ENCODE data around the gene SPCS3.
"Not testable (repeated sequence)": the region's sequence is repeated elsewhere in the genome, so short reads cannot be mapped to it uniquely, and the experiment has no call there.

SPCS3 gene

GRCh38 chr4:176333076-176333475 is 13.3 kb downstream of the SPCS3 start:
- DNase-seq (ENCODE audit: low read depth, low spot score), result no peak

GRCh38 chr4:176334066-176334465 is 14.3 kb downstream of the SPCS3 start:
- Histone ChIP-seq H3K4me1 (ENCODE audit: insufficient read depth, insufficient read length) (no peaks in the 10 kb centered on the region), H3K4me3 (ENCODE audit: insufficient read length, low read depth) (no peak overlapping the region), H3K27me3 (ENCODE audit: insufficient read depth, insufficient read length) (no peaks in the 10 kb centered on the region), H3K9me3 (ENCODE audit: insufficient read depth, low read length) (no peaks in the 10 kb centered on the region), H3K9ac (ENCODE audit: insufficient read length, low read depth) (no peak overlapping the region), H3K36me3 (ENCODE audit: insufficient read depth, insufficient read length, low read length) (peaks cover 12% of the 10 kb centered on the region)
- DNase-seq (ENCODE audit: low read depth, low spot score), result no peak
- no peak for TF ChIP-seq SUZ12 (IDR thresholded peaks at IDR 0.05; ENCODE audit: extremely low read depth, insufficient read depth, insufficient read length)
- no peak for TF ChIP-seq ZNF274 (IDR thresholded peaks at IDR 0.05; ENCODE audit: low read depth, low read length)
- no peak for TF ChIP-seq YY1 (IDR thresholded peaks at IDR 0.05; ENCODE audit: insufficient read depth, insufficient read length)

More at GRCh38 chr4:176333076-176333475, 13.3 kb downstream of the SPCS3 start:
- H3K9me3 ChIP-seq (ENCODE audit: insufficient read depth, low read length), result no peaks in the 10 kb centered on the region
- no peaks in the 10 kb centered on the region for H3K27me3 ChIP-seq (ENCODE audit: insufficient read depth, insufficient read length)
- no peak overlapping the region for H3K9ac ChIP-seq (ENCODE audit: insufficient read length, low read depth)
- H3K4me3 ChIP-seq (ENCODE audit: insufficient read length, low read depth), result no peak overlapping the region
- TF ChIP-seq SUZ12 (IDR thresholded peaks at IDR 0.05; ENCODE audit: extremely low read depth, insufficient read depth, insufficient read length) (no peak), YY1 (IDR thresholded peaks at IDR 0.05; ENCODE audit: insufficient read depth, insufficient read length) (no peak), ZNF274 (IDR thresholded peaks at IDR 0.05; ENCODE audit: low read depth, low read length) (no peak)
- peaks cover 17% of the 10 kb centered on the region for H3K36me3 ChIP-seq (ENCODE audit: insufficient read depth, insufficient read length, low read length)
- no peaks in the 10 kb centered on the region for H3K4me1 ChIP-seq (ENCODE audit: insufficient read depth, insufficient read length)

GRCh38 chr4:176335421-176335820 is 15.7 kb downstream of the SPCS3 start:
- H3K9me3 ChIP-seq (ENCODE audit: insufficient read depth, low read length), result no peaks in the 10 kb centered on the region
- DNase-seq (ENCODE audit: low read depth, low spot score), result no peak
- H3K4me3 ChIP-seq (ENCODE audit: insufficient read length, low read depth), result no peak overlapping the region
- peaks cover 5% of the 10 kb centered on the region for H3K36me3 ChIP-seq (ENCODE audit: insufficient read depth, insufficient read length, low read length)
- no peaks in the 10 kb centered on the region for H3K4me1 ChIP-seq (ENCODE audit: insufficient read depth, insufficient read length)
- H3K27me3 ChIP-seq (ENCODE audit: insufficient read depth, insufficient read length), result no peaks in the 10 kb centered on the region
- TF ChIP-seq ZNF274 (IDR thresholded peaks at IDR 0.05; ENCODE audit: low read depth, low read length) (no peak), SUZ12 (IDR thresholded peaks at IDR 0.05; ENCODE audit: extremely low read depth, insufficient read depth, insufficient read length) (no peak), YY1 (IDR thresholded peaks at IDR 0.05; ENCODE audit: insufficient read depth, insufficient read length) (no peak)
- no peak overlapping the region for H3K9ac ChIP-seq (ENCODE audit: insufficient read length, low read depth)

GRCh38 chr4:176339936-176340761 is 20.4 kb downstream of the SPCS3 start:
- TF ChIP-seq ZNF274 (IDR thresholded peaks at IDR 0.05; ENCODE audit: low read depth, low read length), result no peak
- TF ChIP-seq SUZ12 (IDR thresholded peaks at IDR 0.05; ENCODE audit: extremely low read depth, insufficient read depth, insufficient read length), result no peak
- no peak for TF ChIP-seq YY1 (IDR thresholded peaks at IDR 0.05; ENCODE audit: insufficient read depth, insufficient read length)
- H3K27me3 ChIP-seq (ENCODE audit: insufficient read depth, insufficient read length), result no peaks in the 10 kb centered on the region
- H3K9me3 ChIP-seq (ENCODE audit: insufficient read depth, low read length), result peaks cover 22% of the 10 kb centered on the region; the same call in 1 of the 2 replicates
- H3K9ac ChIP-seq (ENCODE audit: insufficient read length, low read depth), result no peak overlapping the region
- no peak for DNase-seq (ENCODE audit: low read depth, low spot score)
- H3K36me3 ChIP-seq (ENCODE audit: insufficient read depth, insufficient read length, low read length), result no peaks in the 10 kb centered on the region
- no peak overlapping the region for H3K4me3 ChIP-seq (ENCODE audit: insufficient read length, low read depth)
- H3K4me1 ChIP-seq (ENCODE audit: insufficient read depth, insufficient read length), result no peaks in the 10 kb centered on the region

GRCh38 chr4:176340871-176341685 is 21.3 kb downstream of the SPCS3 start:
- no peaks in the 10 kb centered on the region for H3K4me1 ChIP-seq (ENCODE audit: insufficient read depth, insufficient read length)
- H3K27me3 ChIP-seq (ENCODE audit: insufficient read depth, insufficient read length), result no peaks in the 10 kb centered on the region
- TF ChIP-seq ZNF274 (IDR thresholded peaks at IDR 0.05; ENCODE audit: low read depth, low read length) (no peak), YY1 (IDR thresholded peaks at IDR 0.05; ENCODE audit: insufficient read depth, insufficient read length) (no peak), SUZ12 (IDR thresholded peaks at IDR 0.05; ENCODE audit: extremely low read depth, insufficient read depth, insufficient read length) (no peak)
- peaks cover 22% of the 10 kb centered on the region; the same call in 1 of the 2 replicates for H3K9me3 ChIP-seq (ENCODE audit: insufficient read depth, low read length)
- DNase-seq (ENCODE audit: low read depth, low spot score), result peak; percentile 30
- no peak overlapping the region for H3K9ac ChIP-seq (ENCODE audit: insufficient read length, low read depth)
- no peaks in the 10 kb centered on the region for H3K36me3 ChIP-seq (ENCODE audit: insufficient read depth, insufficient read length, low read length)
- no peak overlapping the region for H3K4me3 ChIP-seq (ENCODE audit: insufficient read length, low read depth)

GRCh38 chr4:176342384-176342783 is 22.6 kb downstream of the SPCS3 start:
- Histone ChIP-seq H3K36me3 (ENCODE audit: insufficient read depth, insufficient read length, low read length) (no peaks in the 10 kb centered on the region), H3K27me3 (ENCODE audit: insufficient read depth, insufficient read length) (no peaks in the 10 kb centered on the region), H3K9ac (ENCODE audit: insufficient read length, low read depth) (no peak overlapping the region), H3K9me3 (ENCODE audit: insufficient read depth, low read length) (peaks cover 22% of the 10 kb centered on the region; the same call in 1 of the 2 replicates), H3K4me3 (ENCODE audit: insufficient read length, low read depth) (no peak overlapping the region), H3K4me1 (ENCODE audit: insufficient read depth, insufficient read length) (no peaks in the 10 kb centered on the region)
- DNase-seq (ENCODE audit: low read depth, low spot score), result no peak
- no peak for TF ChIP-seq SUZ12 (IDR thresholded peaks at IDR 0.05; ENCODE audit: extremely low read depth, insufficient read depth, insufficient read length)
- TF ChIP-seq YY1 (IDR thresholded peaks at IDR 0.05; ENCODE audit: insufficient read depth, insufficient read length), result no peak
- no peak for TF ChIP-seq ZNF274 (IDR thresholded peaks at IDR 0.05; ENCODE audit: low read depth, low read length)

GRCh38 chr4:176343286-176343685 is 23.5 kb downstream of the SPCS3 start:
- Histone ChIP-seq H3K4me3 (ENCODE audit: insufficient read length, low read depth) (no peak overlapping the region), H3K4me1 (ENCODE audit: insufficient read depth, insufficient read length) (no peaks in the 10 kb centered on the region), H3K9me3 (ENCODE audit: insufficient read depth, low read length) (peaks cover 22% of the 10 kb centered on the region; the same call in 1 of the 2 replicates), H3K36me3 (ENCODE audit: insufficient read depth, insufficient read length, low read length) (no peaks in the 10 kb centered on the region), H3K9ac (ENCODE audit: insufficient read length, low read depth) (no peak overlapping the region), H3K27me3 (ENCODE audit: insufficient read depth, insufficient read length) (no peaks in the 10 kb centered on the region)
- DNase-seq (ENCODE audit: low read depth, low spot score), result no peak
- TF ChIP-seq SUZ12 (IDR thresholded peaks at IDR 0.05; ENCODE audit: extremely low read depth, insufficient read depth, insufficient read length) (no peak), ZNF274 (IDR thresholded peaks at IDR 0.05; ENCODE audit: low read depth, low read length) (no peak), YY1 (IDR thresholded peaks at IDR 0.05; ENCODE audit: insufficient read depth, insufficient read length) (no peak)

- not testable (repeated sequence) for H3K36me3 ChIP-seq (ENCODE audit: insufficient read depth, insufficient read length, low read length); H3K27me3 ChIP-seq (ENCODE audit: insufficient read depth, insufficient read length); H3K4me3 ChIP-seq (ENCODE audit: insufficient read length, low read depth); H3K9ac ChIP-seq (ENCODE audit: insufficient read length, low read depth); DNase-seq (ENCODE audit: low read depth, low spot score); H3K4me1 ChIP-seq (ENCODE audit: insufficient read depth, insufficient read length)
- H3K9me3 ChIP-seq (ENCODE audit: insufficient read depth, low read length), result peaks cover 22% of the 10 kb centered on the region; the same call in 1 of the 2 replicates
Observed at GRCh38 chr4:176345346-176345745, 25.6 kb downstream of the SPCS3 start.

GRCh38 chr4:176346836-176347235 is 27.1 kb downstream of the SPCS3 start:
- not testable (repeated sequence) for DNase-seq (ENCODE audit: low read depth, low spot score); H3K36me3 ChIP-seq (ENCODE audit: insufficient read depth, insufficient read length, low read length); H3K4me3 ChIP-seq (ENCODE audit: insufficient read length, low read depth); H3K9ac ChIP-seq (ENCODE audit: insufficient read length, low read depth); H3K4me1 ChIP-seq (ENCODE audit: insufficient read depth, insufficient read length); H3K27me3 ChIP-seq (ENCODE audit: insufficient read depth, insufficient read length)
- peaks cover 22% of the 10 kb centered on the region; the same call in 1 of the 2 replicates for H3K9me3 ChIP-seq (ENCODE audit: insufficient read depth, low read length)

Data from NT2/D1 (cell line).